GM15510 (cell line): ENCODE measurements around the gene UBE2N.

Experiments
- POLR2A ChIP-seq: IDR thresholded peaks from 3 replicates; pipeline ENCODE4 v1.6.1; 2011; ENCODE audit warnings: borderline replicate concordance; ENCODE audit not compliant: insufficient read length; ENCODE audit errors: extremely low read depth

Gene UBE2N

GRCh38 chr12:93456077-93456476 is 14.3 kb upstream of the UBE2N start:
- TF ChIP-seq POLR2A = no peak

GRCh38 chr12:93453633-93454032 is 11.9 kb upstream of the UBE2N start:
- no peak for TF ChIP-seq POLR2A

- TF ChIP-seq POLR2A = no peak
These were observed 9.8 kb upstream of the UBE2N start for GRCh38 chr12:93451423-93452158.

- no peak for TF ChIP-seq POLR2A
These were observed 7.5 kb upstream of the UBE2N start for GRCh38 chr12:93449277-93449676.

- TF ChIP-seq POLR2A = no peak
These were observed 7.0 kb upstream of the UBE2N start for GRCh38 chr12:93448796-93449195.

- TF ChIP-seq POLR2A = no peak
These were observed 6.0 kb upstream of the UBE2N start for GRCh38 chr12:93447555-93448290.

GRCh38 chr12:93443576-93443975 is 1.8 kb upstream of the UBE2N start:
- no peak for TF ChIP-seq POLR2A

- no peak for TF ChIP-seq POLR2A
These were observed 929 bp upstream of the UBE2N start for GRCh38 chr12:93442411-93443340.

GRCh38 chr12:93441081-93441616 is 598 bp downstream of the UBE2N start:
- no peak for TF ChIP-seq POLR2A

GRCh38 chr12:93440043-93440835 is 1.5 kb downstream of the UBE2N start:
- TF ChIP-seq POLR2A = no peak

- TF ChIP-seq POLR2A = no peak
These were observed 3.3 kb downstream of the UBE2N start for GRCh38 chr12:93438266-93439050.

- no peak for TF ChIP-seq POLR2A
These were observed 7.4 kb downstream of the UBE2N start for GRCh38 chr12:93434256-93434865.

GRCh38 chr12:93430280-93430679 is 11.5 kb downstream of the UBE2N start:
- TF ChIP-seq POLR2A = no peak
